IMR-90 (cell line): ENCODE measurements around the gene KCNH6. TPM values are rescaled to one million over a fixed set of nuclear protein-coding genes. Genes with fewer than 3 reads are reported as not detected.

Experiments
- ATAC-seq: fragments of 200-7000 bp; cut with Tn5 transposase; 2 replicates; pipeline ENCODE4 v1.9.1; 2020; ENCODE audit warnings: low read depth, mild to moderate bottlenecking, moderate library complexity
- BruUV-seq: library from RNA; stranded (reverse); fragments of 400-500 nt; replicated peaks from 2 replicates; lab custom pipeline; 2021; lab: Mats Ljungman, UMichigan
- CTCF ChIA-PET: fragments of 300-600 bp; formaldehyde crosslinking; extraction: SDS; loops from one replicate; lab custom pipeline; 2021; ENCODE audit warnings: antibody characterized with exemption; lab: Yijun Ruan, JAX
- POLR2A ChIA-PET: fragments of 300-600 bp; sonication (Branson Sonifier 250); formaldehyde crosslinking; loops from one replicate; lab custom pipeline; 2022; ENCODE audit warnings: antibody characterized with exemption; ENCODE audit not compliant: unreplicated experiment; lab: Charles Lee
- DNase-seq: peaks from one replicate; pipeline ENCODE4 v3.0.0; 2013
- H2AFZ ChIP-seq: replicated peaks from 2 replicates; pipeline ENCODE3; 2013; ENCODE audit warnings: low read length, mild to moderate bottlenecking; ENCODE audit not compliant: poor library complexity
- H2AK5ac ChIP-seq: 2 replicates; pipeline ENCODE4 v1.6.1; 2013; ENCODE audit warnings: low read depth, low read length, inconsistent platforms
- H2AK9ac ChIP-seq: replicated peaks from 2 replicates; pipeline ENCODE3; 2013; ENCODE audit warnings: mild to moderate bottlenecking, low read depth, low read length, moderate library complexity; ENCODE audit not compliant: poor library complexity
- H2BK120ac ChIP-seq: 2 replicates; pipeline ENCODE4 v1.6.1; 2013; ENCODE audit warnings: low read depth, low read length, inconsistent platforms
- H2BK15ac ChIP-seq: 3 replicates; pipeline ENCODE4 v1.6.1; 2013; ENCODE audit warnings: low read depth, low read length, inconsistent platforms
- H2BK20ac ChIP-seq: 2 replicates; pipeline ENCODE4 v1.6.1; 2013; ENCODE audit warnings: low read depth, mild to moderate bottlenecking, inconsistent platforms, low read length, moderate library complexity
- H2BK5ac ChIP-seq: 2 replicates; pipeline ENCODE4 v1.6.1; 2013; ENCODE audit warnings: mild to moderate bottlenecking, low read depth, low read length, inconsistent platforms; ENCODE audit not compliant: poor library complexity, severe bottlenecking
- H3K14ac ChIP-seq: replicated peaks from 2 replicates; pipeline ENCODE4 v1.6.1; 2013; ENCODE audit warnings: low read depth, low read length, inconsistent platforms
- H3K18ac ChIP-seq: 2 replicates; pipeline ENCODE4 v1.6.1; 2013; ENCODE audit warnings: low read depth, low read length, control low read depth
- H3K23ac ChIP-seq: 2 replicates; pipeline ENCODE4 v1.6.1; 2013; ENCODE audit warnings: low read depth, low read length, inconsistent platforms
- H3K27ac ChIP-seq: 2 replicates; pipeline ENCODE4 v1.5.1; 2013; ENCODE audit warnings: mild to moderate bottlenecking, control low read depth, low read length; ENCODE audit not compliant: insufficient read depth
- H3K27me3 ChIP-seq: 2 replicates; pipeline ENCODE4 v1.6.1; 2013; ENCODE audit warnings: low read length; ENCODE audit not compliant: control insufficient read depth, insufficient read depth
- H3K36me3 ChIP-seq: 2 replicates; pipeline ENCODE4 v1.6.1; 2013; ENCODE audit warnings: low read length, mixed read lengths; ENCODE audit not compliant: control insufficient read depth, insufficient read depth
- H3K4ac ChIP-seq: 2 replicates; pipeline ENCODE4 v1.6.1; 2013; ENCODE audit warnings: low read depth, low read length, inconsistent platforms
- H3K4me1 ChIP-seq: 2 replicates; pipeline ENCODE4 v1.6.1; 2013; ENCODE audit warnings: low read length, mixed read lengths; ENCODE audit not compliant: control insufficient read depth, insufficient read depth
- H3K4me2 ChIP-seq: 2 replicates; pipeline ENCODE4 v1.6.1; 2013; ENCODE audit warnings: low read depth, mild to moderate bottlenecking, control low read depth, low read length, moderate library complexity
- H3K4me3 ChIP-seq: 2 replicates; pipeline ENCODE4 v1.5.1; 2013; ENCODE audit warnings: low read depth, mild to moderate bottlenecking, control low read depth, low read length, moderate library complexity; ENCODE audit not compliant: insufficient read depth
- H3K56ac ChIP-seq: 2 replicates; pipeline ENCODE4 v1.6.1; 2013; ENCODE audit warnings: low read length, inconsistent platforms; ENCODE audit not compliant: insufficient read depth; ENCODE audit errors: extremely low read depth
- H3K79me1 ChIP-seq, 2 experiments: 2 replicates each; pipeline ENCODE4 v1.6.1; 2013; ENCODE audit warnings: low read length in 2 of 2, inconsistent platforms in 1 of 2, low read depth in 1 of 2
- H3K9ac ChIP-seq: 2 replicates; pipeline ENCODE4 v1.6.1; 2013; ENCODE audit warnings: low read depth, low read length, control low read depth
- H3K9me1 ChIP-seq: 2 replicates; pipeline ENCODE4 v1.6.1; 2013; ENCODE audit warnings: low read length, inconsistent platforms; ENCODE audit not compliant: insufficient read depth
- H3K9me3 ChIP-seq: 2 replicates; pipeline ENCODE4 v1.6.1; 2013; ENCODE audit warnings: low read length; ENCODE audit not compliant: control insufficient read depth, insufficient read depth
- H4K20me1 ChIP-seq: 2 replicates; pipeline ENCODE4 v1.6.1; 2013; ENCODE audit warnings: low read length, inconsistent platforms; ENCODE audit not compliant: insufficient read depth
- H4K5ac ChIP-seq: 2 replicates; pipeline ENCODE4 v1.6.1; 2013; ENCODE audit warnings: mild to moderate bottlenecking, low read depth, low read length, control low read depth
- H4K8ac ChIP-seq, 2 experiments: 2 replicates each; pipeline ENCODE4 v1.6.1; 2013; ENCODE audit warnings: low read depth in 2 of 2, low read length in 2 of 2, control low read depth in 1 of 2, inconsistent platforms in 1 of 2
- H4K91ac ChIP-seq: 2 replicates; pipeline ENCODE4 v1.6.1; 2013; ENCODE audit warnings: low read depth, low read length, inconsistent platforms; ENCODE audit not compliant: insufficient read depth
- BHLHE40 ChIP-seq: fragments of 150-350 bp; IDR thresholded peaks from 2 replicates; pipeline ENCODE4 v1.6.1; 2016; ENCODE audit warnings: mild to moderate bottlenecking, low read depth, low read length
- CEBPB ChIP-seq: IDR thresholded peaks from 2 replicates; pipeline ENCODE4 v1.6.1; 2012; ENCODE audit warnings: low read depth, low read length, improper control_type of control experiment
- CHD1 ChIP-seq: IDR thresholded peaks from 2 replicates; pipeline ENCODE4 v1.6.1; 2012; ENCODE audit warnings: low read depth, low read length, improper control_type of control experiment
- FOS ChIP-seq: fragments of 150-350 bp; IDR thresholded peaks from 2 replicates; pipeline ENCODE4 v1.6.1; 2016; ENCODE audit warnings: low read depth, low read length
- MAFK ChIP-seq: IDR thresholded peaks from 2 replicates; pipeline ENCODE4 v1.6.1; 2012; ENCODE audit warnings: low read depth, low read length, improper control_type of control experiment
- MAZ ChIP-seq: IDR thresholded peaks from 2 replicates; pipeline ENCODE4 v1.6.1; 2012; ENCODE audit warnings: low read depth, mild to moderate bottlenecking, low read length, improper control_type of control experiment, moderate library complexity, borderline replicate concordance
- MXI1 ChIP-seq: IDR thresholded peaks from 2 replicates; pipeline ENCODE4 v1.6.1; 2012; ENCODE audit warnings: low read depth, mild to moderate bottlenecking, low read length, moderate library complexity, borderline replicate concordance
- NFE2L2 ChIP-seq: fragments of 150-350 bp; IDR thresholded peaks from 2 replicates; pipeline ENCODE4 v1.6.1; 2016; ENCODE audit warnings: low read depth, mild to moderate bottlenecking, low read length
- POLR2A ChIP-seq: IDR thresholded peaks from 2 replicates; pipeline ENCODE4 v1.6.1; 2012; ENCODE audit warnings: mild to moderate bottlenecking, low read depth, low read length
- RAD21 ChIP-seq: IDR thresholded peaks from 2 replicates; pipeline ENCODE4 v1.6.1; 2012; ENCODE audit warnings: low read length, improper control_type of control experiment
- RCOR1 ChIP-seq: IDR thresholded peaks from 2 replicates; pipeline ENCODE4 v1.6.1; 2012; ENCODE audit warnings: mild to moderate bottlenecking, low read length, improper control_type of control experiment; ENCODE audit not compliant: insufficient replicate concordance
- RFX5 ChIP-seq: IDR thresholded peaks from 2 replicates; pipeline ENCODE4 v1.8.0; 2012; ENCODE audit warnings: low read depth, mild to moderate bottlenecking, low read length, moderate library complexity
- SMC3 ChIP-seq: fragments of 150-350 bp; IDR thresholded peaks from 2 replicates; pipeline ENCODE4 v1.6.1; 2016; ENCODE audit warnings: low read depth, mild to moderate bottlenecking, antibody characterized with exemption, low read length, moderate library complexity
- WGBS, 2 experiments: methylation state at CpG; one replicate each; pipeline versions ENCODE4 v1.1.5 to v1.1.7; 2013; ENCODE audit warnings: missing lambda C conversion rate in 2 of 2; ENCODE audit not compliant: insufficient read length in 1 of 2; ENCODE audit errors: extremely low coverage in 2 of 2; 5-methylcytosine and 5-hydroxymethylcytosine counted together
- dilution Hi-C: fragments of 300-500 bp; cut with HindIII; formaldehyde crosslinking; loops from one replicate; pipeline ENCODE4 v1.14.3; 2018; ENCODE audit warnings: low sequenced_read_pairs; ENCODE audit not compliant: unreplicated experiment
- in situ Hi-C: fragments of 300-500 bp; cut with MboI; formaldehyde crosslinking; loops from 3 replicates; pipeline ENCODE4 v1.14.3; 2019; ENCODE audit warnings: low sequenced_read_pairs, inconsistent platforms, mixed read lengths
- intact Hi-C: fragments of 100-400 bp; cut with micrococcal nuclease; formaldehyde crosslinking; loops from 2 replicates; pipeline ENCODE4 v1.10.0; 2022
- polyA plus RNA-seq, 3 experiments: library from polyadenylated mRNA; depleted of rRNA; stranded (reverse); fragments of >200 nt; gene quantifications; 2 replicates each; pipeline ENCODE4 v1.2.3, GENCODE V29; 2012; ENCODE audit warnings: low replicate concordance in 1 of 3
- total RNA-seq: library from RNA; depleted of rRNA; stranded (reverse); fragments of >200 nt; gene quantifications from 2 replicates; pipeline ENCODE4 v1.2.3, GENCODE V29; 2012
- TF ChIP-seq, protein P1 (sequence below): fragments of 150-350 bp; IDR thresholded peaks from 2 replicates; pipeline ENCODE4 v1.6.1; 2017; ENCODE audit warnings: mild to moderate bottlenecking, antibody characterized with exemption, low read length, low read depth
- TF ChIP-seq, protein P2 (sequence below): conservative IDR thresholded peaks from 2 replicates; pipeline ENCODE4 v1.5.1; 2012; ENCODE audit warnings: mild to moderate bottlenecking, low read depth, low read length, improper control_type of control experiment
- TF ChIP-seq, protein P3 (sequence below): fragments of 150-350 bp; IDR thresholded peaks from 2 replicates; pipeline ENCODE4 v1.6.1; 2016; ENCODE audit warnings: low read depth, mild to moderate bottlenecking, low read length, moderate library complexity, borderline replicate concordance

The KCNH6 gene
- total and polyA plus RNA-seq, 2 of the 4 experiments (the other 2 are of a cell fraction): 0.17 to 0.18 TPM

DNA sequence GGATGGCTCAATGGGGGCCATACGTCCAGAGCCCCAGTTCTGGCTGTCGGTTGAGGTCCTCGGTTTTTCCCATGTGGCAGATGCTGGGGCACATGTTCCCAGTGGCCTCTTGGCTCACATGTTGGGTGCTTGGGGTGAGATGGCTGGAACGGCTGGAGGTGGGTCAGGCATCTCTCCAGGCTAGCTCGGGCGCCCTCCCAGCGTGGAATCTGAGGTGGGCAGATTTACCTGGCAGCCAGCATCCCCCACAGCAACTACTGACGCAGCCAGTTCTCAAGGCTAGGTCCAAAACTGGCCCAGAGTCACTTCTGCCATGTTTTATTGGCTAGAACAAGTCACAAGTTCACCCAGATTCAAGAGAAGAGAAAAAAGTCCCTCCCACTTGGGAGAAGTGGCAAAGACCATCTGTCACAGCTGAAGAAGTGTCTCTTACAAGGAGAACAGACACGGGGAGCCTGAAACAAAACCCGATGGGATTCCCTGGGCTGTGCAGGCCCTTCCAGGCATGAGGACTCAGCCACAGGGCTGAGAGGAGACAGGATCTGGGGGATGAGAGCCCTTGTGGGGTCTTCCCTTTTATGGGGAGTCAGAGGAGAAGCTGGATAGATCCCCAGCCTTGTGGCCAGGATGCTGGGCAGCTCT lies 31.1 kb upstream of the KCNH6 start:
- no peaks in the 10 kb centered on the region for H3K79me1 ChIP-seq
- H2BK15ac ChIP-seq: peak overlapping the region; percentile 5; the same call in 1 of the 3 replicates
- H3K9me3 ChIP-seq: no peaks in the 10 kb centered on the region
- POLR2A ChIA-PET: no interaction called here
- H2AK9ac ChIP-seq: no peak overlapping the region
- H3K18ac ChIP-seq: no peak overlapping the region
- H4K8ac ChIP-seq: no peak overlapping the region
- H3K14ac ChIP-seq: no peak overlapping the region
- H3K4me3 ChIP-seq: no peak overlapping the region
- no peak overlapping the region for H3K4ac ChIP-seq
- no peak overlapping the region; the same call in 1 of the 2 replicates for H4K91ac ChIP-seq
- H4K20me1 ChIP-seq: no peaks in the 10 kb centered on the region
- peaks cover 9% of the 10 kb centered on the region; the same call in 1 of the 2 replicates for H3K27me3 ChIP-seq
- CTCF ChIA-PET: interaction anchor here (1.2 kb wide), 1 partner anchor 13 kb away, joined by 5 read pairs; no protein-coding TSS in a partner anchor
- H3K56ac ChIP-seq: no peak overlapping the region
- no TSS peak for BruUV-seq
- dilution Hi-C loops: no loop called here
- no peaks in the 10 kb centered on the region for H3K36me3 ChIP-seq
- intact Hi-C loops: no loop called here
- H3K27ac ChIP-seq: no peak overlapping the region
- no peak overlapping the region for H3K23ac ChIP-seq
- ATAC-seq (no peak), DNase-seq (no peak)
- H2BK20ac ChIP-seq: no peak overlapping the region
- H2BK5ac ChIP-seq: no peak overlapping the region
- H4K5ac ChIP-seq: no peak overlapping the region
- no peak overlapping the region for H2AFZ ChIP-seq
- no peak overlapping the region for H3K9ac ChIP-seq
- no peak overlapping the region for H3K4me2 ChIP-seq
- TF ChIP-seq, protein P1, sequence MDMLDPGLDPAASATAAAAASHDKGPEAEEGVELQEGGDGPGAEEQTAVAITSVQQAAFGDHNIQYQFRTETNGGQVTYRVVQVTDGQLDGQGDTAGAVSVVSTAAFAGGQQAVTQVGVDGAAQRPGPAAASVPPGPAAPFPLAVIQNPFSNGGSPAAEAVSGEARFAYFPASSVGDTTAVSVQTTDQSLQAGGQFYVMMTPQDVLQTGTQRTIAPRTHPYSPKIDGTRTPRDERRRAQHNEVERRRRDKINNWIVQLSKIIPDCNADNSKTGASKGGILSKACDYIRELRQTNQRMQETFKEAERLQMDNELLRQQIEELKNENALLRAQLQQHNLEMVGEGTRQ: no peak
- no peak for TF ChIP-seq MAFK
- no peak for TF ChIP-seq CEBPB
- no peak for TF ChIP-seq RFX5
- no peak for TF ChIP-seq FOS
- TF ChIP-seq POLR2A: no peak
- TF ChIP-seq, protein P2, sequence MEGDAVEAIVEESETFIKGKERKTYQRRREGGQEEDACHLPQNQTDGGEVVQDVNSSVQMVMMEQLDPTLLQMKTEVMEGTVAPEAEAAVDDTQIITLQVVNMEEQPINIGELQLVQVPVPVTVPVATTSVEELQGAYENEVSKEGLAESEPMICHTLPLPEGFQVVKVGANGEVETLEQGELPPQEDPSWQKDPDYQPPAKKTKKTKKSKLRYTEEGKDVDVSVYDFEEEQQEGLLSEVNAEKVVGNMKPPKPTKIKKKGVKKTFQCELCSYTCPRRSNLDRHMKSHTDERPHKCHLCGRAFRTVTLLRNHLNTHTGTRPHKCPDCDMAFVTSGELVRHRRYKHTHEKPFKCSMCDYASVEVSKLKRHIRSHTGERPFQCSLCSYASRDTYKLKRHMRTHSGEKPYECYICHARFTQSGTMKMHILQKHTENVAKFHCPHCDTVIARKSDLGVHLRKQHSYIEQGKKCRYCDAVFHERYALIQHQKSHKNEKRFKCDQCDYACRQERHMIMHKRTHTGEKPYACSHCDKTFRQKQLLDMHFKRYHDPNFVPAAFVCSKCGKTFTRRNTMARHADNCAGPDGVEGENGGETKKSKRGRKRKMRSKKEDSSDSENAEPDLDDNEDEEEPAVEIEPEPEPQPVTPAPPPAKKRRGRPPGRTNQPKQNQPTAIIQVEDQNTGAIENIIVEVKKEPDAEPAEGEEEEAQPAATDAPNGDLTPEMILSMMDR: no peak
- no peak for TF ChIP-seq NFE2L2
- TF ChIP-seq BHLHE40: no peak
- TF ChIP-seq MXI1: no peak
- no peak for TF ChIP-seq RAD21
- TF ChIP-seq MAZ: no peak
- no peak for TF ChIP-seq CHD1
- TF ChIP-seq RCOR1: no peak
- no peak for TF ChIP-seq SMC3
- TF ChIP-seq, protein P3, sequence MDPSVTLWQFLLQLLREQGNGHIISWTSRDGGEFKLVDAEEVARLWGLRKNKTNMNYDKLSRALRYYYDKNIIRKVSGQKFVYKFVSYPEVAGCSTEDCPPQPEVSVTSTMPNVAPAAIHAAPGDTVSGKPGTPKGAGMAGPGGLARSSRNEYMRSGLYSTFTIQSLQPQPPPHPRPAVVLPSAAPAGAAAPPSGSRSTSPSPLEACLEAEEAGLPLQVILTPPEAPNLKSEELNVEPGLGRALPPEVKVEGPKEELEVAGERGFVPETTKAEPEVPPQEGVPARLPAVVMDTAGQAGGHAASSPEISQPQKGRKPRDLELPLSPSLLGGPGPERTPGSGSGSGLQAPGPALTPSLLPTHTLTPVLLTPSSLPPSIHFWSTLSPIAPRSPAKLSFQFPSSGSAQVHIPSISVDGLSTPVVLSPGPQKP: no peak
- H3K4me1 ChIP-seq: peaks cover 17% of the 10 kb centered on the region
- no peak overlapping the region for H2AK5ac ChIP-seq
- no peak overlapping the region; the same call in 1 of the 2 replicates for H2BK120ac ChIP-seq
- H3K9me1 ChIP-seq: peaks cover 13% of the 10 kb centered on the region
- WGBS, 2 experiments: 80% methylated on average over 2 of the region's 10 CpGs; no CpG with 5 or more reads in 1 of the 2 experiments
- in situ Hi-C loops: no loop called here
